Glomerular endothelial cell (primary cell): ENCODE data around the gene RBM10. TPM values are rescaled to one million over a fixed set of nuclear protein-coding genes. Genes with fewer than 3 reads are reported as not detected.

Source experiments
- DNase-seq: peaks from one replicate; pipeline ENCODE4 v3.0.0-alpha.2; 2011; ENCODE audit warnings: low read depth, low spot score; ENCODE audit errors: extremely low read depth
- total RNA-seq: library from RNA; depleted of rRNA; stranded (reverse); fragments of >200 nt; gene quantifications from 2 replicates; pipeline ENCODE4 v1.2.3, GENCODE V29; 2015

The RBM10 gene
- total RNA-seq, 1 donor from 2014 or later = 44.2 TPM

- DNase-seq = no peak
Measured at GRCh38 chrX:47232197-47232802, 87.3 kb downstream of the RBM10 start.

DNA sequence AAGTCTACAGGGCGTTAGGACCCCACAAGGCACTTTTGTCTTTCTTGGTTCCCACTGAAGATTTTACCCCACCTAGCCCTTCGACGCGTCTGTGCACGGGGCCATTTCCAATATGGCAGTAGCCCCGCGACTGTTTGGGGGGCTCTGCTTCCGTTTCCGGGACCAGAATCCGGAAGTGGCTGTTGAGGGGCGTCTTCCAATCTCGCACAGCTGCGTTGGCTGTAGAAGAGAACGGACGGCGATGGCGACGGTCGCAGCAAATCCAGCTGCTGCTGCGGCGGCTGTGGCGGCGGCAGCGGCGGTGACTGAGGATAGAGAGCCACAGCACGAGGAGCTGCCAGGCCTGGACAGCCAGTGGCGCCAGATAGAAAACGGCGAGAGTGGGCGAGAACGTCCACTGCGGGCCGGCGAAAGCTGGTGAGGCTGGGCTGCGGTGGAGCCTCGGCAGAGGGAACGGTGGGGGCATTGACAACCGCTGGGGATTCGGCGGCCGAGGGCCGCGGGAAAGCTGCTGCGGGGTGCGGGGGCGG is 87.8 kb downstream of the RBM10 start, which contains the start of gene USP11:
Gene USP11, plus strand, starts transcription at position 207 of the 530 bp plus-strand sequence. Its CDS starts 35 bp downstream, at position 242.
- DNase-seq = no peak

DNA sequence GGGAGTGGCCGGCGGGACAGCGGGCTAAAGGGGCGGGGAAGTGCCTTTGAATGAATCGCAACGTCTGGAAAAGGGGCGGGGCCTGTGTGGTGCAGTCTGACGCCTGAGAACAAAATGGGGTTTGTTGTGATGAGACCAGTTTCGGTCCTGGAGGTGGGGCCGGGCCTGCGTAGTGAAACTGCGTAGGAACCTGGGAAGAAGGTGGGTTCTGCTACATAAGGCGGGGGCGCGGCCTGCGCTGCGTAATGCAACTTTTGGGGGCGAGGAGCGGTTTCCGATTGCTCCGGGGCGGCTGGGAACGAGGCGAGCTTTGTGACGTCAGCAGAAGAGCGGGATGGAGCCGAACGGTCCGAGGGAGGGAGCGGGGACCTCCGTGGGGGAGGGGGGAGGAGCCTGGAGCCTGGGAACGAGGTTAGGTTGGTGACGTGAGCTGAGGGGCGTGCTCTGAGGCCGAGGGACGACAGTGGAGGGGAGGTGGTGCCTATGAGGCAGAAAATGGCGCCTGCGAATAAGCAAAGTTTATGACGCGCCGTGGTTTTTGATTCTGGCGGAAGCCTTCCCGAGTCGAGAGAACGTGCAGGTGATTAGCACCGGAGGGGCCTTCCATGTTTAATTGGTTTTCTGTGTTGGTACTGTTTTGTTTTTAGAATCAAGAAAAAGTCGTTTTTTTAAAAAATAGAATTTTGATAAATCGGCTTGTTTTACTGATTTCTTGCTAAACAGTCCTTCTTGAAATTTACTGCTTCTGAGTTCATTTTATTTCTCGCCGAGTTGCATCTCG is 88.5 kb downstream of the RBM10 start:
- DNase-seq = peak; percentile 68

DNA sequence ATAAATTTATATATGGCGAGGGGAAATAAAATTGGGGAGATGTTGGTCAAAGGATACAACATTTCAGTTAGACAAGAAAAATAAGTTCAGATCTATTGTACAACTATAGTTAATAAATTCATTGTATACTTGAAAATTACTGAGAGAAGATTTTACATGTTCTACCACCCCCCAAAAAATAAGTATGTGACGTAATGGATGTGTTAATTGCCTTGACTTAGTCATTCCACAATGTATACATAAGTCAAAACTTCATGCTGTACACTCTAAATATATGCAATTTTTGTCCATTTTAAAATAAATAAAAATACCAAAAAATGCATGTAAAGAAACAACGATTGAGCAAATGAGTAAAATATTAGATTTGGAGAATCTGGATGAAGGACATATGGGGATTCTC is 89.6 kb downstream of the RBM10 start:
- DNase-seq = no peak

- no peak for DNase-seq
Measured at GRCh38 chrX:47235691-47236103, 90.7 kb downstream of the RBM10 start.

Other genes with a start within 250 kb of the RBM10 start
- gene JADE3, start 232.8 kb upstream of the RBM10 start, total RNA-seq = 9.9 and 10.5 TPM in 2 replicates
- gene RGN, start 66.8 kb upstream of the RBM10 start, total RNA-seq = 0.15 and 0.35 TPM in 2 replicates
- 60.7 and 78.8 TPM in 2 replicates for gene NDUFB11, start 519 bp upstream of the RBM10 start, total RNA-seq
- 252 and 278 TPM in 2 replicates for gene UBA1, start 48.6 kb downstream of the RBM10 start, total RNA-seq
- 112 and 145 TPM in 2 replicates for gene CDK16, start 73.5 kb downstream of the RBM10 start, total RNA-seq
- gene USP11, start 87.8 kb downstream of the RBM10 start, total RNA-seq = 23.6 and 45.0 TPM in 2 replicates
- not detected in 2 replicates for gene ZNF157, start 225.4 kb downstream of the RBM10 start, total RNA-seq